ENCODE measurements around the gene NFATC1.

The NFATC1 gene

GRCh38 chr18:79403723-79404566 lies 8.2 kb downstream of the NFATC1 start:
- H3K27ac ChIP-seq (ENCODE audit: low read depth, low read length): peak overlapping the region; percentile 14
- H3K27me3 ChIP-seq (ENCODE audit: control insufficient read depth, insufficient read depth, low read length): no peaks in the 10 kb centered on the region
- peak overlapping the region; percentile 17 for H3K4me3 ChIP-seq (ENCODE audit: low read length)
- peaks cover 17% of the 10 kb centered on the region for H3K4me1 ChIP-seq (ENCODE audit: control insufficient read depth, insufficient read depth, low read length)
- H3K9ac ChIP-seq (ENCODE audit: low read length): no peak overlapping the region
- H3K36me3 ChIP-seq (ENCODE audit: control insufficient read depth, insufficient read depth, low read length): no peaks in the 10 kb centered on the region

GRCh38 chr18:79404567-79404910 lies 8.8 kb downstream of the NFATC1 start:
- peaks cover 17% of the 10 kb centered on the region for H3K4me1 ChIP-seq (ENCODE audit: control insufficient read depth, insufficient read depth, low read length)
- peak overlapping the region; percentile 14 for H3K27ac ChIP-seq (ENCODE audit: low read depth, low read length)
- H3K4me3 ChIP-seq (ENCODE audit: low read length): no peak overlapping the region
- no peaks in the 10 kb centered on the region for H3K36me3 ChIP-seq (ENCODE audit: control insufficient read depth, insufficient read depth, low read length)
- H3K27me3 ChIP-seq (ENCODE audit: control insufficient read depth, insufficient read depth, low read length): no peaks in the 10 kb centered on the region
- H3K9ac ChIP-seq (ENCODE audit: low read length): no peak overlapping the region

- Histone ChIP-seq H3K4me3 (ENCODE audit: low read length) (no peak overlapping the region), H3K27ac (ENCODE audit: low read depth, low read length) (no peak overlapping the region), H3K27me3 (ENCODE audit: control insufficient read depth, insufficient read depth, low read length) (no peaks in the 10 kb centered on the region), H3K36me3 (ENCODE audit: control insufficient read depth, insufficient read depth, low read length) (no peaks in the 10 kb centered on the region), H3K9ac (ENCODE audit: low read length) (no peak overlapping the region), H3K4me1 (ENCODE audit: control insufficient read depth, insufficient read depth, low read length) (peaks cover 17% of the 10 kb centered on the region)
Measured at GRCh38 chr18:79405019-79405780, 9.5 kb downstream of the NFATC1 start.

- H3K4me1 ChIP-seq (ENCODE audit: control insufficient read depth, insufficient read depth, low read length): peaks cover 17% of the 10 kb centered on the region
- no peaks in the 10 kb centered on the region for H3K27me3 ChIP-seq (ENCODE audit: control insufficient read depth, insufficient read depth, low read length)
- no peak overlapping the region for H3K27ac ChIP-seq (ENCODE audit: low read depth, low read length)
- no peak overlapping the region for H3K4me3 ChIP-seq (ENCODE audit: low read length)
- no peak overlapping the region for H3K9ac ChIP-seq (ENCODE audit: low read length)
- H3K36me3 ChIP-seq (ENCODE audit: control insufficient read depth, insufficient read depth, low read length): no peaks in the 10 kb centered on the region
Measured at GRCh38 chr18:79405781-79406575, 10.2 kb downstream of the NFATC1 start.

- Histone ChIP-seq H3K27ac (ENCODE audit: low read depth, low read length) (no peak overlapping the region), H3K4me3 (ENCODE audit: low read length) (no peak overlapping the region), H3K27me3 (ENCODE audit: control insufficient read depth, insufficient read depth, low read length) (no peaks in the 10 kb centered on the region), H3K36me3 (ENCODE audit: control insufficient read depth, insufficient read depth, low read length) (no peaks in the 10 kb centered on the region), H3K4me1 (ENCODE audit: control insufficient read depth, insufficient read depth, low read length) (peaks cover 17% of the 10 kb centered on the region), H3K9ac (ENCODE audit: low read length) (no peak overlapping the region)
Measured at GRCh38 chr18:79406708-79407107, 11.0 kb downstream of the NFATC1 start.

- Histone ChIP-seq H3K4me1 (ENCODE audit: control insufficient read depth, insufficient read depth, low read length) (peaks cover 1% of the 10 kb centered on the region), H3K27me3 (ENCODE audit: control insufficient read depth, insufficient read depth, low read length) (no peaks in the 10 kb centered on the region), H3K27ac (ENCODE audit: low read depth, low read length) (no peak overlapping the region), H3K9ac (ENCODE audit: low read length) (no peak overlapping the region), H3K36me3 (ENCODE audit: control insufficient read depth, insufficient read depth, low read length) (no peaks in the 10 kb centered on the region), H3K4me3 (ENCODE audit: low read length) (no peak overlapping the region)
Measured at GRCh38 chr18:79409313-79409712, 13.6 kb downstream of the NFATC1 start.

- H3K27me3 ChIP-seq (ENCODE audit: control insufficient read depth, insufficient read depth, low read length): no peaks in the 10 kb centered on the region
- H3K36me3 ChIP-seq (ENCODE audit: control insufficient read depth, insufficient read depth, low read length): no peaks in the 10 kb centered on the region
- no peak overlapping the region for H3K27ac ChIP-seq (ENCODE audit: low read depth, low read length)
- H3K4me3 ChIP-seq (ENCODE audit: low read length): no peak overlapping the region
- no peak overlapping the region for H3K9ac ChIP-seq (ENCODE audit: low read length)
- no peaks in the 10 kb centered on the region for H3K4me1 ChIP-seq (ENCODE audit: control insufficient read depth, insufficient read depth, low read length)
Measured at GRCh38 chr18:79410171-79410641, 14.5 kb downstream of the NFATC1 start.

- Histone ChIP-seq H3K36me3 (ENCODE audit: control insufficient read depth, insufficient read depth, low read length) (no peaks in the 10 kb centered on the region), H3K4me3 (ENCODE audit: low read length) (no peak overlapping the region), H3K27me3 (ENCODE audit: control insufficient read depth, insufficient read depth, low read length) (no peaks in the 10 kb centered on the region), H3K4me1 (ENCODE audit: control insufficient read depth, insufficient read depth, low read length) (no peaks in the 10 kb centered on the region), H3K27ac (ENCODE audit: low read depth, low read length) (no peak overlapping the region), H3K9ac (ENCODE audit: low read length) (no peak overlapping the region)
Measured at GRCh38 chr18:79410731-79411613, 15.2 kb downstream of the NFATC1 start.

GRCh38 chr18:79411614-79412526 lies 16.1 kb downstream of the NFATC1 start:
- H3K4me3 ChIP-seq (ENCODE audit: low read length): no peak overlapping the region
- H3K4me1 ChIP-seq (ENCODE audit: control insufficient read depth, insufficient read depth, low read length): no peaks in the 10 kb centered on the region
- H3K27me3 ChIP-seq (ENCODE audit: control insufficient read depth, insufficient read depth, low read length): no peaks in the 10 kb centered on the region
- H3K27ac ChIP-seq (ENCODE audit: low read depth, low read length): no peak overlapping the region
- H3K36me3 ChIP-seq (ENCODE audit: control insufficient read depth, insufficient read depth, low read length): no peaks in the 10 kb centered on the region
- H3K9ac ChIP-seq (ENCODE audit: low read length): no peak overlapping the region

GRCh38 chr18:79413025-79413424 lies 17.3 kb downstream of the NFATC1 start:
- Histone ChIP-seq H3K4me3 (ENCODE audit: low read length) (no peak overlapping the region), H3K36me3 (ENCODE audit: control insufficient read depth, insufficient read depth, low read length) (no peaks in the 10 kb centered on the region), H3K27me3 (ENCODE audit: control insufficient read depth, insufficient read depth, low read length) (no peaks in the 10 kb centered on the region), H3K9ac (ENCODE audit: low read length) (no peak overlapping the region), H3K27ac (ENCODE audit: low read depth, low read length) (no peak overlapping the region), H3K4me1 (ENCODE audit: control insufficient read depth, insufficient read depth, low read length) (no peaks in the 10 kb centered on the region)

GRCh38 chr18:79413426-79413825 lies 17.7 kb downstream of the NFATC1 start:
- no peak overlapping the region for H3K27ac ChIP-seq (ENCODE audit: low read depth, low read length)
- H3K4me3 ChIP-seq (ENCODE audit: low read length): no peak overlapping the region
- H3K27me3 ChIP-seq (ENCODE audit: control insufficient read depth, insufficient read depth, low read length): no peaks in the 10 kb centered on the region
- H3K36me3 ChIP-seq (ENCODE audit: control insufficient read depth, insufficient read depth, low read length): no peaks in the 10 kb centered on the region
- no peak overlapping the region for H3K9ac ChIP-seq (ENCODE audit: low read length)
- H3K4me1 ChIP-seq (ENCODE audit: control insufficient read depth, insufficient read depth, low read length): no peaks in the 10 kb centered on the region

Measured in rectal smooth muscle tissue (tissue), 1 donor.